Measurements from ENCODE around the gene OR10AG1. TPM values are rescaled to one million over a fixed set of nuclear protein-coding genes. Genes with fewer than 3 reads are reported as not detected.

OR10AG1 gene
- total RNA-seq (2014; rRNA removed; shearing (Covaris generic); ENCODE audit: low replicate concordance), result not detected in 2 replicates

GRCh38 chr11:55969845-55970244, at the start of gene OR10AG1:
Gene OR10AG1, minus strand, starts transcription at chr11:55969945. Its CDS starts 38 bp downstream, at chr11:55969907.
- no peaks in the 10 kb centered on the region for H3K4me1 ChIP-seq (ENCODE audit: low read length)
- H3K4me3 ChIP-seq (ENCODE audit: low read length), result no peak within 1 kb of the TSS
- H3K9me2 ChIP-seq (replicated peaks; ENCODE audit: insufficient read depth, low read length), result no peaks in the 10 kb centered on the region

GRCh38 chr11:56013805-56014204, 44.1 kb upstream of the OR10AG1 start:
- no peak overlapping the region for H3K4me2 ChIP-seq (ENCODE audit: low read depth, low read length, poor library complexity, severe bottlenecking)
- DNase-seq, result no peak
- no peaks in the 10 kb centered on the region; the same call in 1 of the 2 replicates for H3K9me3 ChIP-seq (ENCODE audit: low read length)
- H3K36me3 ChIP-seq (ENCODE audit: insufficient read depth, low read length), result no peaks in the 10 kb centered on the region
- no peak overlapping the region for H3K27ac ChIP-seq (ENCODE audit: low read length)
- no peaks in the 10 kb centered on the region for H3K79me2 ChIP-seq (ENCODE audit: low read length)
- H3K9ac ChIP-seq (ENCODE audit: low read length), result no peak overlapping the region
- no peaks in the 10 kb centered on the region for H3K9me2 ChIP-seq (replicated peaks; ENCODE audit: insufficient read depth, low read length)
- no peak overlapping the region for H2AFZ ChIP-seq (ENCODE audit: low read length)
- H4K20me1 ChIP-seq (ENCODE audit: insufficient read depth, low read depth, low read length), result no peaks in the 10 kb centered on the region
- H3K4me3 ChIP-seq (ENCODE audit: low read length), result no peak overlapping the region
- no peaks in the 10 kb centered on the region for H3K4me1 ChIP-seq (ENCODE audit: low read length)
- no peaks in the 10 kb centered on the region for H3K27me3 ChIP-seq (ENCODE audit: low read length)

More at GRCh38 chr11:55969845-55970244, at the start of gene OR10AG1:
- Histone ChIP-seq H3K9me3 (ENCODE audit: low read length) (peaks cover 13% of the 10 kb centered on the region), H4K20me1 (ENCODE audit: insufficient read depth, low read depth, low read length) (no peaks in the 10 kb centered on the region), H3K36me3 (ENCODE audit: insufficient read depth, low read length) (no peaks in the 10 kb centered on the region), H3K27me3 (ENCODE audit: low read length) (no peaks in the 10 kb centered on the region), H3K27ac (ENCODE audit: low read length) (no peak within 1 kb of the TSS), H3K79me2 (ENCODE audit: low read length) (no peaks in the 10 kb centered on the region), H2AFZ (ENCODE audit: low read length) (no peak within 1 kb of the TSS), H3K9ac (ENCODE audit: low read length) (no peak within 1 kb of the TSS), H3K4me2 (ENCODE audit: low read depth, low read length, poor library complexity, severe bottlenecking) (no peak within 1 kb of the TSS)
- DNase-seq, result no peak

- no peaks in the 10 kb centered on the region for H3K79me2 ChIP-seq (ENCODE audit: low read length)
- H2AFZ ChIP-seq (ENCODE audit: low read length), result no peak overlapping the region
- H3K4me3 ChIP-seq (ENCODE audit: low read length), result no peak overlapping the region
- no peak overlapping the region for H3K4me2 ChIP-seq (ENCODE audit: low read depth, low read length, poor library complexity, severe bottlenecking)
- no peaks in the 10 kb centered on the region for H3K36me3 ChIP-seq (ENCODE audit: insufficient read depth, low read length)
- no peaks in the 10 kb centered on the region for H3K4me1 ChIP-seq (ENCODE audit: low read length)
- H3K27me3 ChIP-seq (ENCODE audit: low read length), result no peaks in the 10 kb centered on the region
- H3K9me2 ChIP-seq (replicated peaks; ENCODE audit: insufficient read depth, low read length), result no peaks in the 10 kb centered on the region
- H3K27ac ChIP-seq (ENCODE audit: low read length), result no peak overlapping the region
- no peak overlapping the region for H3K9ac ChIP-seq (ENCODE audit: low read length)
- peaks cover 3% of the 10 kb centered on the region; the same call in 1 of the 2 replicates for H3K9me3 ChIP-seq (ENCODE audit: low read length)
- no peaks in the 10 kb centered on the region for H4K20me1 ChIP-seq (ENCODE audit: insufficient read depth, low read depth, low read length)
- no peak for DNase-seq
Observed at GRCh38 chr11:56010716-56011115, 41.0 kb upstream of the OR10AG1 start.

GRCh38 chr11:55994525-55994924, 24.8 kb upstream of the OR10AG1 start, which contains the start of gene OR5F1:
Gene OR5F1, minus strand, starts transcription at chr11:55994625. Its CDS starts 0 bp downstream, at chr11:55994625.
- Histone ChIP-seq H3K79me2 (ENCODE audit: low read length) (no peaks in the 10 kb centered on the region), H3K4me2 (ENCODE audit: low read depth, low read length, poor library complexity, severe bottlenecking) (no peak within 1 kb of the TSS), H3K9me2 (replicated peaks; ENCODE audit: insufficient read depth, low read length) (no peaks in the 10 kb centered on the region), H3K9me3 (ENCODE audit: low read length) (peaks cover 12% of the 10 kb centered on the region; the same call in 1 of the 2 replicates), H4K20me1 (ENCODE audit: insufficient read depth, low read depth, low read length) (no peaks in the 10 kb centered on the region), H2AFZ (ENCODE audit: low read length) (no peak within 1 kb of the TSS), H3K4me1 (ENCODE audit: low read length) (no peaks in the 10 kb centered on the region), H3K27ac (ENCODE audit: low read length) (no peak within 1 kb of the TSS), H3K36me3 (ENCODE audit: insufficient read depth, low read length) (no peaks in the 10 kb centered on the region), H3K4me3 (ENCODE audit: low read length) (no peak within 1 kb of the TSS), H3K9ac (ENCODE audit: low read length) (no peak within 1 kb of the TSS), H3K27me3 (ENCODE audit: low read length) (no peaks in the 10 kb centered on the region)
- DNase-seq, result no peak

- Histone ChIP-seq H3K27ac (ENCODE audit: low read length) (no peak overlapping the region), H3K79me2 (ENCODE audit: low read length) (no peaks in the 10 kb centered on the region), H3K4me2 (ENCODE audit: low read depth, low read length, poor library complexity, severe bottlenecking) (no peak overlapping the region), H3K4me1 (ENCODE audit: low read length) (no peaks in the 10 kb centered on the region), H3K27me3 (ENCODE audit: low read length) (no peaks in the 10 kb centered on the region), H3K9me3 (ENCODE audit: low read length) (peaks cover 13% of the 10 kb centered on the region), H3K4me3 (ENCODE audit: low read length) (no peak overlapping the region), H3K9ac (ENCODE audit: low read length) (no peak overlapping the region), H3K36me3 (ENCODE audit: insufficient read depth, low read length) (no peaks in the 10 kb centered on the region), H3K9me2 (replicated peaks; ENCODE audit: insufficient read depth, low read length) (no peaks in the 10 kb centered on the region), H2AFZ (ENCODE audit: low read length) (no peak overlapping the region), H4K20me1 (ENCODE audit: insufficient read depth, low read depth, low read length) (no peaks in the 10 kb centered on the region)
- DNase-seq, result no peak
Observed at GRCh38 chr11:55970935-55971334, 1.2 kb upstream of the OR10AG1 start.

GRCh38 chr11:55967914-55968313, 1.8 kb downstream of the OR10AG1 start:
- Histone ChIP-seq H3K27me3 (ENCODE audit: low read length) (no peaks in the 10 kb centered on the region), H3K4me3 (ENCODE audit: low read length) (no peak overlapping the region), H3K4me2 (ENCODE audit: low read depth, low read length, poor library complexity, severe bottlenecking) (no peak overlapping the region), H3K9me3 (ENCODE audit: low read length) (peaks cover 13% of the 10 kb centered on the region), H3K36me3 (ENCODE audit: insufficient read depth, low read length) (no peaks in the 10 kb centered on the region), H3K9ac (ENCODE audit: low read length) (no peak overlapping the region), H3K9me2 (replicated peaks; ENCODE audit: insufficient read depth, low read length) (no peaks in the 10 kb centered on the region), H3K27ac (ENCODE audit: low read length) (no peak overlapping the region), H2AFZ (ENCODE audit: low read length) (no peak overlapping the region), H3K79me2 (ENCODE audit: low read length) (no peaks in the 10 kb centered on the region), H3K4me1 (ENCODE audit: low read length) (no peaks in the 10 kb centered on the region), H4K20me1 (ENCODE audit: insufficient read depth, low read depth, low read length) (no peaks in the 10 kb centered on the region)
- DNase-seq, result no peak

- DNase-seq, result no peak
- Histone ChIP-seq H3K27me3 (ENCODE audit: low read length) (no peaks in the 10 kb centered on the region), H3K27ac (ENCODE audit: low read length) (no peak overlapping the region), H3K4me1 (ENCODE audit: low read length) (no peaks in the 10 kb centered on the region), H3K4me3 (ENCODE audit: low read length) (no peak overlapping the region), H3K9me3 (ENCODE audit: low read length) (peaks cover 13% of the 10 kb centered on the region), H3K4me2 (ENCODE audit: low read depth, low read length, poor library complexity, severe bottlenecking) (no peak overlapping the region), H2AFZ (ENCODE audit: low read length) (no peak overlapping the region), H4K20me1 (ENCODE audit: insufficient read depth, low read depth, low read length) (no peaks in the 10 kb centered on the region), H3K79me2 (ENCODE audit: low read length) (no peaks in the 10 kb centered on the region), H3K9me2 (replicated peaks; ENCODE audit: insufficient read depth, low read length) (no peaks in the 10 kb centered on the region), H3K36me3 (ENCODE audit: insufficient read depth, low read length) (no peaks in the 10 kb centered on the region), H3K9ac (ENCODE audit: low read length) (no peak overlapping the region)
Observed at GRCh38 chr11:55966391-55966790, 3.4 kb downstream of the OR10AG1 start.

- H3K9ac ChIP-seq (ENCODE audit: low read length), result no peak overlapping the region
- H2AFZ ChIP-seq (ENCODE audit: low read length), result no peak overlapping the region
- no peak overlapping the region for H3K27ac ChIP-seq (ENCODE audit: low read length)
- H3K79me2 ChIP-seq (ENCODE audit: low read length), result no peaks in the 10 kb centered on the region
- H3K9me2 ChIP-seq (replicated peaks; ENCODE audit: insufficient read depth, low read length), result no peaks in the 10 kb centered on the region
- no peak for DNase-seq
- no peaks in the 10 kb centered on the region for H3K36me3 ChIP-seq (ENCODE audit: insufficient read depth, low read length)
- H3K4me1 ChIP-seq (ENCODE audit: low read length), result no peaks in the 10 kb centered on the region
- no peaks in the 10 kb centered on the region for H4K20me1 ChIP-seq (ENCODE audit: insufficient read depth, low read depth, low read length)
- H3K27me3 ChIP-seq (ENCODE audit: low read length), result no peaks in the 10 kb centered on the region
- H3K4me3 ChIP-seq (ENCODE audit: low read length), result no peak overlapping the region
- no peaks in the 10 kb centered on the region for H3K9me3 ChIP-seq (ENCODE audit: low read length)
- no peak overlapping the region for H3K4me2 ChIP-seq (ENCODE audit: low read depth, low read length, poor library complexity, severe bottlenecking)
Observed at GRCh38 chr11:55956521-55956920, 13.2 kb downstream of the OR10AG1 start.

Data from Karpas-422 (cell line).